GM19239 (cell line): ENCODE results near the gene OTUB2.

Experiments
- DNase-seq: peaks from one replicate; pipeline ENCODE4 v3.0.0; 2011; ENCODE audit warnings: low spot score; ENCODE audit not compliant: insufficient read length
- FAIRE-seq: peaks from 2 replicates; lab custom pipeline; 2011; peaks lifted over from hg19 to GRCh38; lab: Jason Lieb, UNC

OTUB2 gene

DNA sequence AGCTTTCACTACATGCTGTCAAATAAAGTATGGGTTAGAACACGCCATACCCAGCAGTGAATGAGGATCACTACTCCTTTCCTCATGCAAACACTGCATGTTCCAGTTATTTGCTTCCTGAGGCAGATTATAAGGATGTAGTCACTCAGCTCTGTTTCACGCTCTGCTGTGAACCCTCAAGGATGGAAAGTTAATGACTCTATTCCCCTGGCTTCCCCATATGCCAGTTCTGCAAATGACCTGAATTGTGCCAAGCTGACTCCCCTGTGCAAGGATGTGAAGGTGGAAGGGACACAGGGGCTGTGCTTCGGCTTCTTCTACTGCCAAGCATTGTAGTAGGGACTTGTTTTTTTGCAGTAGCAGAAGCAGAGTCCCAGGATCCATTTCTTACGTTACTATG lies 61.8 kb downstream of the OTUB2 start:
- FAIRE-seq: peak; percentile 40
- no peak for DNase-seq

DNA sequence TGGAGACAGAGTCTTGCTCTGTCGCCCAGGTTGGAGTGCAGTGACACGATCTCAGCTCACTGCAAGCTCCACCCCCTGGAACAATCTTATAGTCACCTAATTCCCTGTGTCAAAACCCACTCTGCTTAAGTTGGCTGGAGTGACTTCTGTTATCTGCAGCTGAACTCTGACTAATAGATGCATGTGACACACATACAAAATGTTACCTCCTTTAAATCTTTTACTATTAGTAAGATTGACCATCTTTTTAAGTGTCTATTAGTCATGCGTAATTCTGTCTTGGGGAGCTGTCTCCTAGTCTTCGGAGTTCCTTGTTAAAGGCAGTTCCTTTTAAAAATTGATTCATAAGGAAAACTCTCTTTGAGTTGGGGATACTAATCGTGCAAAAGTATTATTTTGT lies 62.4 kb downstream of the OTUB2 start:
- DNase-seq: no peak
- no peak for FAIRE-seq

DNA sequence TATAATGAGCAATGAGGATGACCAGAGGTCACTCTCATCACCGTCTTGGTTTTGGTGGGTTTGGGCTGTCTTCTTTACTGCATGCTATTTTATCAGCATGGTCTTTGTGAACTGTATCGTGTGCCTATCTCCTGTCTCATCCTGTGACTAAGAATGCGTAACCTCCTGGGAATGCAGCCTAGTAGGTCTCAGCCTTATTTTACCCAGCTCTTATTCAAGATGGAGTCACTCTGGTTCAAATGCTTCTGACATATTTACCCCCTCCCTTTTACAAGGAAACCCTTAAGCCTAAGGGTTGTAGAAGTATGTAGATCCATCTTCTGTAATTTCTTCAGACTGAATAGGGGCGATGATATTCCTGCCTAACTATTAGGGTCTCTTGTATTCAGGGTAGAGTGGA lies 63.3 kb downstream of the OTUB2 start:
- DNase-seq (no peak), FAIRE-seq (no peak)

DNA sequence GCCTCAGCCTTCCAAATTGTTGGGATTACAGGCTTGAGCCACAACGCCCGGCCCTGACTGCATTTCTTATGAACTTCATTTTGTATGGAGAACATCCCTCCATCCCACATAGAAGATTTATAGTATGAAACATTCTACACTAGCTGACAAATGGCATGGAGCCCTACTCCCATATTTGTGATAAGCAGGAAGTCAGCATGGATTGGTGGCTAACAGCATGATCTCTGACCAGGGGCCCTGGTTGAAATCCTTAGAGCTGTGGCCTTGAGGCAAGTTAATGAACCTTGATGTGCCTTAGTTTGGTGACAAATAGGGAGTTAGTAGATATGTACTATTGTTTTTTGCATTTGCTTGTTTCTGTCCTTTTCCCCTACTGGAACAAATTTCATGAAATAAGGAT lies 67.3 kb downstream of the OTUB2 start:
- no peak for DNase-seq
- FAIRE-seq: no peak

DNA sequence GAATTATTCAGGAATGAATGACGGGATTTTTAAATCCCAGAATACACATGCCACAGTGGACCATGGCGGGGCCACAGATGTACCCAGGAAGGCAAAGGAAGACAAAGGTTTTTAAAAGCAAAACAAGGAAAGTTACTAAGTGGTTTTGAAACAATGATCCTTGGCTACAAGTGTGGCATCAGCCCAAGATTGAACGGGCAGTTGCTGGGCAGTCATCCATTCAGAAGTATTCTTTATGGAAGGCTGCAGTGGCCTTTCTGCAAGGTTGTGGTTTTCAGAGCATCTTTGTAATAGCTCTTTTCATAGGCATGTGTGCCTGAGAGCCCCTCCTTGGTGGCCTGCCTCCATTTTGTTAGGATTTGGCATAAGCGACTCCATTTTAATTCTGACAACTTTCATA lies 71.0 kb downstream of the OTUB2 start:
- FAIRE-seq (no peak), DNase-seq (no peak)
